ENCODE data around the gene COG8.

DNA sequence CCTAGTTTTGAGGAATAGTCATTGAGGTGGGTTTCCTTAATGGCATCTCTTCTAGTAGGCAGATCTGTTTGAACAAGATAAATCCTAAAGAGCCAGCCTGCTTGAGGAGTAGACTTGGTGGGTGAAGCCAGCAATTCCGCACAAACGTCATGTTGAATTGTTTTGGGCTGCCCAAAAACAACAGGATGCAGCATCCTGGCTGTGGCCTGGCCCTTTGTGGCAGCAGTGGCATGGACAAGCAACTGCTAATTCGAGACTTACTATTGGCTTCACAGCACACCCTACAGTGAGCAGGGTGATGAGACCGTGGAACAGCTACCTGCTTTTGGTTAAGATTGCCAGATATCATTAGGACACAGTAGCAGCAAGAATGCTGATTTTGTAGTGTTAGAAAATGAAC is 37.5 kb downstream of the COG8 start:
- TF ChIP-seq, protein P1, sequence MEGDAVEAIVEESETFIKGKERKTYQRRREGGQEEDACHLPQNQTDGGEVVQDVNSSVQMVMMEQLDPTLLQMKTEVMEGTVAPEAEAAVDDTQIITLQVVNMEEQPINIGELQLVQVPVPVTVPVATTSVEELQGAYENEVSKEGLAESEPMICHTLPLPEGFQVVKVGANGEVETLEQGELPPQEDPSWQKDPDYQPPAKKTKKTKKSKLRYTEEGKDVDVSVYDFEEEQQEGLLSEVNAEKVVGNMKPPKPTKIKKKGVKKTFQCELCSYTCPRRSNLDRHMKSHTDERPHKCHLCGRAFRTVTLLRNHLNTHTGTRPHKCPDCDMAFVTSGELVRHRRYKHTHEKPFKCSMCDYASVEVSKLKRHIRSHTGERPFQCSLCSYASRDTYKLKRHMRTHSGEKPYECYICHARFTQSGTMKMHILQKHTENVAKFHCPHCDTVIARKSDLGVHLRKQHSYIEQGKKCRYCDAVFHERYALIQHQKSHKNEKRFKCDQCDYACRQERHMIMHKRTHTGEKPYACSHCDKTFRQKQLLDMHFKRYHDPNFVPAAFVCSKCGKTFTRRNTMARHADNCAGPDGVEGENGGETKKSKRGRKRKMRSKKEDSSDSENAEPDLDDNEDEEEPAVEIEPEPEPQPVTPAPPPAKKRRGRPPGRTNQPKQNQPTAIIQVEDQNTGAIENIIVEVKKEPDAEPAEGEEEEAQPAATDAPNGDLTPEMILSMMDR (IDR thresholded peaks at IDR 0.05): no peak
- TF ChIP-seq POLR2A (IDR thresholded peaks at IDR 0.05): no peak
